Nephron (organoid): ENCODE measurements around the gene PIAS4.

Experiments used
- H3K27ac Mint-ChIP-seq, 3 experiments: 2 replicates each; pipeline ENCODE4 v1.8.0; 2020; ENCODE audit warnings: mixed read lengths in 3 of 3, mild to moderate bottlenecking in 2 of 3, moderate library complexity in 1 of 3
- H3K27me3 Mint-ChIP-seq: 2 replicates; pipeline ENCODE4 v1.8.0; 2021; ENCODE audit warnings: low read depth, mild to moderate bottlenecking, moderate library complexity, mixed read lengths
- H3K36me3 Mint-ChIP-seq: 2 replicates; pipeline ENCODE4 v1.8.0; 2020; ENCODE audit warnings: low read depth, mixed read lengths
- H3K4me1 Mint-ChIP-seq: 2 replicates; pipeline ENCODE4 v1.8.0; 2020; ENCODE audit warnings: mixed read lengths
- H3K4me3 Mint-ChIP-seq, 3 experiments: 2 replicates each; pipeline ENCODE4 v1.8.0; 2020; ENCODE audit warnings: mild to moderate bottlenecking in 3 of 3, mixed read lengths in 3 of 3, moderate library complexity in 2 of 3
- H3K9me3 Mint-ChIP-seq: 2 replicates; pipeline ENCODE4 v1.8.0; 2020; ENCODE audit warnings: mixed read lengths
- TF ChIP-seq, protein P1 (sequence below), 3 experiments: fragments of 200-600 bp; sonication (generic); IDR thresholded peaks; one replicate each; pipeline ENCODE4 v1.5.0; 2021; ENCODE audit warnings: antibody characterized with exemption in 3 of 3; ENCODE audit not compliant: unreplicated experiment in 3 of 3

Gene PIAS4

DNA sequence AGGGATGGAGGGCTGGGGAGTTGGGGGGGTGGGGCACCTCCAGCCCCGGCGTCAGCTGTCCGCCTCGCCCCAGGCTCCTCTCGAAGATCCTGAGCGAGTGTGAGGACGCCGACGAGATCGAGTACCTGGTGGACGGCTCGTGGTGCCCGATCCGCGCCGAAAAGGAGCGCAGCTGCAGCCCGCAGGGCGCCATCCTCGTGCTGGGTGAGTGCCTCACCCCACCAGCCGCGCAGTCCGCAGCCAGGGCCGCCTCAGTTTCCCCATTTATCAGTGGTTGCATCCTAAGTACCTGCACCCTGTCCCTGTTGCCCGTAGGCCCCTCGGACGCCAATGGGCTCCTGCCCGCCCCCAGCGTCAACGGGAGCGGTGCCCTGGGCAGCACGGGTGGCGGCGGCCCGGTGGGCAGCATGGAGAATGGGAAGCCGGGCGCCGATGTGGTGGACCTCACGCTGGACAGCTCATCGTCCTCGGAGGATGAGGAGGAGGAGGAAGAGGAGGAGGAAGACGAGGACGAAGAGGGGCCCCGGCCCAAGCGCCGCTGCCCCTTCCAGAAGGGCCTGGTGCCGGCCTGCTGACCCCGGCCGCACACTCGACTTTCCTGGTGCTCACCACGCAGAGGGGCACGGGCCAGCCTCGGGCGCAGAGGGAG, 29.9 kb downstream of the PIAS4 start:
- Mint-ChIP-seq H3K4me1 (no peaks in the 10 kb centered on the region), H3K36me3 (peaks cover 11% of the 10 kb centered on the region), H3K27me3 (no peaks in the 10 kb centered on the region), H3K27ac (no peak overlapping the region), H3K4me3 (no peak overlapping the region), H3K9me3 (no peaks in the 10 kb centered on the region)
- TF ChIP-seq, protein P1, sequence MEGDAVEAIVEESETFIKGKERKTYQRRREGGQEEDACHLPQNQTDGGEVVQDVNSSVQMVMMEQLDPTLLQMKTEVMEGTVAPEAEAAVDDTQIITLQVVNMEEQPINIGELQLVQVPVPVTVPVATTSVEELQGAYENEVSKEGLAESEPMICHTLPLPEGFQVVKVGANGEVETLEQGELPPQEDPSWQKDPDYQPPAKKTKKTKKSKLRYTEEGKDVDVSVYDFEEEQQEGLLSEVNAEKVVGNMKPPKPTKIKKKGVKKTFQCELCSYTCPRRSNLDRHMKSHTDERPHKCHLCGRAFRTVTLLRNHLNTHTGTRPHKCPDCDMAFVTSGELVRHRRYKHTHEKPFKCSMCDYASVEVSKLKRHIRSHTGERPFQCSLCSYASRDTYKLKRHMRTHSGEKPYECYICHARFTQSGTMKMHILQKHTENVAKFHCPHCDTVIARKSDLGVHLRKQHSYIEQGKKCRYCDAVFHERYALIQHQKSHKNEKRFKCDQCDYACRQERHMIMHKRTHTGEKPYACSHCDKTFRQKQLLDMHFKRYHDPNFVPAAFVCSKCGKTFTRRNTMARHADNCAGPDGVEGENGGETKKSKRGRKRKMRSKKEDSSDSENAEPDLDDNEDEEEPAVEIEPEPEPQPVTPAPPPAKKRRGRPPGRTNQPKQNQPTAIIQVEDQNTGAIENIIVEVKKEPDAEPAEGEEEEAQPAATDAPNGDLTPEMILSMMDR (IDR thresholded peaks at IDR 0.05; ENCODE audit: unreplicated experiment in 3 of 3), result no peak

DNA sequence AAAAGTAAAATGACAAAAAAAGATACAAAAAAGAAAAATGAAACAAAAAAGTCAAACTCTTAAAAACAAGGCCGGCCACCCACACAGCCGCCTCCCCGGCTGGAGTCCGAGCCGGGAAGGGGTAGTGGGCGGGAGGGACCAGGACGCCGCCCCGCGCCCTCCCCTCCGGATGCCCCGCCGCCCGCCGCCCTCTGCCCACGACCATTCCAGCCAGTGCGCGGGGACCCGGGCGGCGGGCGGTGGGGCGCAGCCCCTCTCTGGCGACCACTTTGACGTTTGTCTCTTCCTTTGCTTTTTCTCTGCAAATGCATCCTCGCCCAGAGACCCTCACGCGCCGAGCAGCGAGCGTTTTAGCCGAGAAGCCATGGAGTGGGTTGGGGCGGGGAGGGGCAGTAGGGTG, 30.5 kb downstream of the PIAS4 start:
- Mint-ChIP-seq H3K27ac (no peak overlapping the region), H3K4me3 (no peak overlapping the region), H3K9me3 (no peaks in the 10 kb centered on the region), H3K27me3 (no peaks in the 10 kb centered on the region), H3K36me3 (peaks cover 11% of the 10 kb centered on the region), H3K4me1 (no peaks in the 10 kb centered on the region)
- TF ChIP-seq, protein P1 (IDR thresholded peaks at IDR 0.05; ENCODE audit: unreplicated experiment in 3 of 3), result no peak

DNA sequence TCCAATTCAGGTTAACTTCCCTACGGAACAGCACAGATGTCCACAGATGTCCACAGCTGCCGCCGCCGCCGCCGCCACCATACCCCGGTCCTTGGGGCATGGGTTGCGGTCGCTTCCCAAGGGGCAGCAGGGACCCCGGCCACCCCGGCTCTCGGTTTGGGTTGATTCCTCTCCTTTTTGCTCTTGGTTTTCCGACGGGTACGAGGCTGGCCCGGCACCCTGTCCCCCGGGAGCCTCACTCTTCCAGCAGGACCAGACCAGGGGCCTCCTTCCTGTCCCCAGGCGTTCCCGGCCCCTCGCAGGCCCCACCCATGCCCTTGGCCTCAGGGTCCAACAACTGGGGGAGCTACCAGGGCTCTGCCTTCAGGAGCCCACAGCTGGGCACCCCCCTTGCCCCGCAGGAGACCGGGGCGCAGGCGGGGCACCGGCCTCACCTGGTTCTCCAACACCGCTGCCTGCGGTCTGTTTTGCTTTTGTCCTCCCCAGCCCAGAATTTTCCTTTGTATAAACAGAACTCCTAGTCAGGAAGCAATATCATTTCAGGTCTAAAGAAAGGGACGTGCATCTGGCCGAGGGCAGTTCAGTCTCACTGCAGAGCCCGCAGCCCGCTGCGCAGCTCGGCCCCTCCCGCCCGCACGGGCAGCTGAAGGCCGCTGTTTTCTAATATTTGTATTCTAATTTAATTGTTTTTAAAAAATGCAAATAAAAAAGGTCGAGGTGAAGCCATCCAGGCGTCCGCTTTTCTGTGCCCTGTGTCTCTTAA, 31.3 kb downstream of the PIAS4 start:
- TF ChIP-seq, protein P1 (IDR thresholded peaks at IDR 0.05; ENCODE audit: unreplicated experiment in 3 of 3), result no peak
- no peaks in the 10 kb centered on the region for H3K9me3 Mint-ChIP-seq
- no peaks in the 10 kb centered on the region for H3K27me3 Mint-ChIP-seq
- no peak overlapping the region for H3K27ac Mint-ChIP-seq
- H3K4me3 Mint-ChIP-seq, result no peak overlapping the region
- H3K4me1 Mint-ChIP-seq, result no peaks in the 10 kb centered on the region
- peaks cover 11% of the 10 kb centered on the region for H3K36me3 Mint-ChIP-seq

DNA sequence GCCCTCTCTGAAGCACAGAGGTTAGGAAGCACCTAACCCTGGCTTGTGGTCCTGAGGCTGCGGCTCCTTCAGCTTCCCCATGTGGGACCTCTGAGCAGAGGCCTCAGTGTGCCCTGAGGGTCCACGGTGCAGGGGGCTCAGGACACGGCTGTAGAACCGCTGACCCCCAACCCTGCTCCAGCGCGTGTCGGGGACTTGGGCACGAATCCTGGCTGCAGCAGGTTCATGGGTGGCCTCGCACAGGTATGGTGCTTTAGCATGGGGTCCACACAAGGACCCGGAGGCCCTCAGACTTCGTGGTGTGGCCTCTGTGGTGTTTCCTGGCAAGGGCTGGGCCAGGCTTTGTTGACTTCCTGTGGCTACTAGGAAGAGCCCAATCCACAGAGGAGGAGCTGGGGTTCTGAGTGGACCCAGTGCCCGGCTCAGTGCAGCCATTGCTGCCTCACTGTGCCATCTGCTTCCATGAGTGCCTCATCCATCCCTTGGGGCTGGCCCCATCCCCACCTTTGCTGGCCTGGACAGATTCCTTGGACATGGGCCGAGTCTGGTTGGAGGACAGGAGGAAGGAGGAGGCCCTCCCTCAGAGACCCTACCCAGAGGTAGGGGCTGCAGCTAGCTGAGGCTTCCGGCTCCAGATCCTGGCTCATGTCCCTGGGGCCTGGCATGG, 34.7 kb downstream of the PIAS4 start:
- H3K9me3 Mint-ChIP-seq, result no peaks in the 10 kb centered on the region
- no peak overlapping the region for H3K4me3 Mint-ChIP-seq
- TF ChIP-seq, protein P1 (IDR thresholded peaks at IDR 0.05; ENCODE audit: unreplicated experiment in 3 of 3), result no peak
- H3K27me3 Mint-ChIP-seq, result no peaks in the 10 kb centered on the region
- peaks cover 3% of the 10 kb centered on the region for H3K4me1 Mint-ChIP-seq
- H3K27ac Mint-ChIP-seq, result no peak overlapping the region
- H3K36me3 Mint-ChIP-seq, result peaks cover 15% of the 10 kb centered on the region

DNA sequence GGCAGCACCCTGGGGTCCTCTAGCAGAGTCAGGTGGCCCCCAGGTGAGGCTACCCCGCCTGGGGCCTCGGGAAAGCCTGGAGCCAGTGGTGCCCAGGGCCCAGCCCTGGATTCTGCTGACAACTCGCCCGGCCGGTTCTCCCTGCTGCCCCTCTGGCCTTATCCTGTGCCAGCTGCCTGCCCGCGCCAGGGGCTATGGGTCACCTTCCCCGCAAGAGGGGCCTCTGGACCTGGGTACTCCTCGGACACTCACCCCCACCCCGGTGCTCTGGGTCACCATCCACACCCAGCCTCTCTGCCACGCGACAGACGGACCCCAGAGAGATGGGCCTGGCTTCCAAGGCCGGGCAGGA, 35.2 kb downstream of the PIAS4 start:
- H3K36me3 Mint-ChIP-seq, result peaks cover 15% of the 10 kb centered on the region

More for the DNA sequence above, 35.2 kb downstream of the PIAS4 start:
- no peak overlapping the region for H3K27ac Mint-ChIP-seq
- H3K9me3 Mint-ChIP-seq, result no peaks in the 10 kb centered on the region
- TF ChIP-seq, protein P1 (IDR thresholded peaks at IDR 0.05; ENCODE audit: unreplicated experiment in 3 of 3), result no peak
- H3K4me1 Mint-ChIP-seq, result peaks cover 3% of the 10 kb centered on the region
- H3K27me3 Mint-ChIP-seq, result no peaks in the 10 kb centered on the region
- H3K4me3 Mint-ChIP-seq, result no peak overlapping the region
